Measurements from ENCODE around the gene LMBR1.

GRCh38 chr7:156919132-156919713 lies 26.2 kb upstream of the LMBR1 start:
- TF ChIP-seq EZH2 (IDR thresholded peaks at IDR 0.05; ENCODE audit: borderline replicate concordance, low read depth, low read length, severe bottlenecking): no peak
- TF ChIP-seq, protein P1, sequence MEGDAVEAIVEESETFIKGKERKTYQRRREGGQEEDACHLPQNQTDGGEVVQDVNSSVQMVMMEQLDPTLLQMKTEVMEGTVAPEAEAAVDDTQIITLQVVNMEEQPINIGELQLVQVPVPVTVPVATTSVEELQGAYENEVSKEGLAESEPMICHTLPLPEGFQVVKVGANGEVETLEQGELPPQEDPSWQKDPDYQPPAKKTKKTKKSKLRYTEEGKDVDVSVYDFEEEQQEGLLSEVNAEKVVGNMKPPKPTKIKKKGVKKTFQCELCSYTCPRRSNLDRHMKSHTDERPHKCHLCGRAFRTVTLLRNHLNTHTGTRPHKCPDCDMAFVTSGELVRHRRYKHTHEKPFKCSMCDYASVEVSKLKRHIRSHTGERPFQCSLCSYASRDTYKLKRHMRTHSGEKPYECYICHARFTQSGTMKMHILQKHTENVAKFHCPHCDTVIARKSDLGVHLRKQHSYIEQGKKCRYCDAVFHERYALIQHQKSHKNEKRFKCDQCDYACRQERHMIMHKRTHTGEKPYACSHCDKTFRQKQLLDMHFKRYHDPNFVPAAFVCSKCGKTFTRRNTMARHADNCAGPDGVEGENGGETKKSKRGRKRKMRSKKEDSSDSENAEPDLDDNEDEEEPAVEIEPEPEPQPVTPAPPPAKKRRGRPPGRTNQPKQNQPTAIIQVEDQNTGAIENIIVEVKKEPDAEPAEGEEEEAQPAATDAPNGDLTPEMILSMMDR (IDR thresholded peaks at IDR 0.05; ENCODE audit: borderline replicate concordance, extremely low read depth, low read length, poor library complexity, severe bottlenecking): no peak
